ENCODE measurements around the gene ANKRD34A. TPM values are rescaled to one million over a fixed set of nuclear protein-coding genes. Genes with fewer than 3 reads are reported as not detected.
A peak's percentile ranks its signal among the peaks of the same experiment; 100 is the strongest.
"Not testable (repeated sequence)": the region's sequence is repeated elsewhere in the genome, so short reads cannot be mapped to it uniquely, and the experiment has no call there.

ANKRD34A gene
- total and polyA plus RNA-seq, 12 donors: 0.66 to 1.7 (median 1.0) TPM

GRCh38 chr1:145926686-145927062, 37.7 kb downstream of the ANKRD34A start:
- WGBS, 2 donors: 5 to 7% methylated on average over 19 of the region's 19 CpGs

GRCh38 chr1:145922266-145922665, 42.1 kb downstream of the ANKRD34A start:
- peaks cover 10 to 37% (median 30%) of the 10 kb centered on the region in 9 donors for H3K4me1 ChIP-seq
- intact Hi-C loops (cut with DNase I): no loop called here
- WGBS, 2 donors: 75 to 82% methylated on average over 2 of the region's 2 CpGs
- ATAC-seq (no peak), DNase-seq (no peak)
- peaks cover 0 to 41% (median 18%) of the 10 kb centered on the region in 9 donors for H3K36me3 ChIP-seq
- no peaks in the 10 kb centered on the region for H3K9me3 ChIP-seq
- no peak overlapping the region for H3K27ac ChIP-seq
- no peak for TF ChIP-seq CTCF (IDR thresholded peaks at IDR 0.05)
- H3K4me3 ChIP-seq: no peak overlapping the region
- no peaks in the 10 kb centered on the region for H3K27me3 ChIP-seq

More at GRCh38 chr1:145926686-145927062, 37.7 kb downstream of the ANKRD34A start:
- Histone ChIP-seq H3K4me3 (peak overlapping the region; percentile 54 to 82 (median 72)), H3K4me1 (peaks cover 6 to 20% (median 17%) of the 10 kb centered on the region in 9 donors), H3K27me3 (no peaks in the 10 kb centered on the region), H3K27ac (peak overlapping the region; percentile 58 to 98 (median 94)), H3K9me3 (no peaks in the 10 kb centered on the region), H3K36me3 (peaks cover 0 to 49% (median 18%) of the 10 kb centered on the region in 9 donors)
- intact Hi-C loops (cut with DNase I): loop anchor here in 6 of 10 donors (1.0 to 5.0 kb wide), 4 partner anchors 30 to 36 kb away; partner anchors contain the start of genes ANKRD34A (in 3 of the 6) and POLR3GL (in 3 of the 6)
- ATAC-seq (peak in 4 of 8 donors; percentile 1 to 10 (median 2)), DNase-seq (no peak)
- TF ChIP-seq CTCF (IDR thresholded peaks at IDR 0.05): no peak

GRCh38 chr1:145920297-145920696, 44.1 kb downstream of the ANKRD34A start:
- H3K27ac ChIP-seq; DNase-seq; ATAC-seq; intact Hi-C loops (cut with DNase I); H3K9me3 ChIP-seq; H3K27me3 ChIP-seq: not testable (repeated sequence)
- Histone ChIP-seq H3K36me3 (peaks cover 0 to 50% (median 17%) of the 10 kb centered on the region in 9 donors), H3K4me3 (peak overlapping the region in 1 of 10 donors; percentile 99), H3K4me1 (peaks cover 3 to 34% (median 26%) of the 10 kb centered on the region in 9 donors)
- WGBS, 2 donors: 91 to 97% methylated on average over 2 to 3 of the region's 4 CpGs

- no peaks in the 10 kb centered on the region for H3K27me3 ChIP-seq
- 6 to 7% methylated on average over 33 of the region's 33 CpGs for WGBS, 2 donors
- TF ChIP-seq CTCF (IDR thresholded peaks at IDR 0.05): no peak
- H3K4me3 ChIP-seq: peak overlapping the region; percentile 73 to 99 (median 90)
- DNase-seq (peak; percentile 49 to 57), ATAC-seq (peak; percentile 28 to 61 (median 38))
- H3K4me1 ChIP-seq: peaks cover 3 to 34% (median 26%) of the 10 kb centered on the region in 9 donors
- H3K9me3 ChIP-seq: no peaks in the 10 kb centered on the region
- intact Hi-C loops (cut with DNase I): loop anchor here in 6 of 10 donors (5.0 to 10.0 kb wide), 5 partner anchors 38 to 82 kb away; partner anchors contain the start of genes LIX1L (in 5 of the 6), NUDT17 (in 3 of the 6) and PIAS3 (in 1 of the 6)
- H3K27ac ChIP-seq: peak overlapping the region; percentile 79 to 95 (median 90)
- peaks cover 0 to 56% (median 17%) of the 10 kb centered on the region in 9 donors for H3K36me3 ChIP-seq
Measured at GRCh38 chr1:145918992-145919939, 45.1 kb downstream of the ANKRD34A start.

All from heart right ventricle (tissue), 16 donors.